ENCODE measurements around the gene ZNF282. TPM values are rescaled to one million over a fixed set of nuclear protein-coding genes. Genes with fewer than 3 reads are reported as not detected.
A peak's percentile ranks its signal among the peaks of the same experiment; 100 is the strongest.
"Not testable (repeated sequence)": the region's sequence is repeated elsewhere in the genome, so short reads cannot be mapped to it uniquely, and the experiment has no call there.

Gene ZNF282
- total RNA-seq, 2 donors from 2014 or later, result 11.5 to 13.3 TPM

GRCh38 chr7:149218469-149219420 is 23.4 kb downstream of the ZNF282 start:
- ATAC-seq, result no peak
- intact Hi-C loops (cut with DNase I), result no loop called here
- DNase-seq, result no peak

- intact Hi-C loops (cut with DNase I), result no loop called here
Observed at GRCh38 chr7:149220534-149220933, 25.2 kb downstream of the ZNF282 start.

GRCh38 chr7:149223176-149223575 is 27.8 kb downstream of the ZNF282 start:
- no peak for DNase-seq
- intact Hi-C loops (cut with DNase I), result no loop called here
- ATAC-seq, result no peak

More at GRCh38 chr7:149220534-149220933, 25.2 kb downstream of the ZNF282 start:
- ATAC-seq (peak in 1 of 2 donors; percentile 34), DNase-seq (no peak)

GRCh38 chr7:149223761-149224160 is 28.4 kb downstream of the ZNF282 start:
- ATAC-seq (no peak), DNase-seq (no peak)
- intact Hi-C loops (cut with DNase I), result no loop called here

GRCh38 chr7:149224352-149224751 is 29.0 kb downstream of the ZNF282 start:
- ATAC-seq (no peak), DNase-seq (no peak)
- intact Hi-C loops (cut with DNase I), result no loop called here

- intact Hi-C loops (cut with DNase I), result no loop called here
- DNase-seq (no peak), ATAC-seq (no peak)
Observed at GRCh38 chr7:149225106-149225505, 29.8 kb downstream of the ZNF282 start.

- intact Hi-C loops (cut with DNase I), result no loop called here
- ATAC-seq, result no peak
Observed at GRCh38 chr7:149225656-149226055, 30.3 kb downstream of the ZNF282 start.

GRCh38 chr7:149226366-149226765 is 31.0 kb downstream of the ZNF282 start:
- ATAC-seq; DNase-seq; intact Hi-C loops (cut with DNase I): not testable (repeated sequence)

More at GRCh38 chr7:149225656-149226055, 30.3 kb downstream of the ZNF282 start:
- no peak for DNase-seq

- DNase-seq, result no peak
- intact Hi-C loops (cut with DNase I), result no loop called here
- ATAC-seq, result no peak
Observed at GRCh38 chr7:149226840-149227494, 31.6 kb downstream of the ZNF282 start.

- intact Hi-C loops (cut with DNase I), result no loop called here
- ATAC-seq, result no peak
- DNase-seq, result no peak
Observed at GRCh38 chr7:149228831-149229471, 33.6 kb downstream of the ZNF282 start.

GRCh38 chr7:149229526-149229925 is 34.2 kb downstream of the ZNF282 start:
- intact Hi-C loops (cut with DNase I), result no loop called here
- ATAC-seq, result no peak
- no peak for DNase-seq

- no peak for ATAC-seq
Observed at GRCh38 chr7:149232362-149232761, 37.0 kb downstream of the ZNF282 start.

GRCh38 chr7:149233655-149234204 is 38.4 kb downstream of the ZNF282 start:
- ATAC-seq; DNase-seq; intact Hi-C loops (cut with DNase I): not testable (repeated sequence)

More at GRCh38 chr7:149232362-149232761, 37.0 kb downstream of the ZNF282 start:
- no peak for DNase-seq
- intact Hi-C loops (cut with DNase I), result no loop called here

GRCh38 chr7:149237502-149237901 is 42.2 kb downstream of the ZNF282 start:
- DNase-seq (no peak), ATAC-seq (no peak)
- intact Hi-C loops (cut with DNase I), result no loop called here

GRCh38 chr7:149238051-149238450 is 42.7 kb downstream of the ZNF282 start:
- DNase-seq (no peak), ATAC-seq (no peak)
- intact Hi-C loops (cut with DNase I), result no loop called here

- DNase-seq, result peak; percentile 91
- peak; percentile 100 for ATAC-seq
- intact Hi-C loops (cut with DNase I), result no loop called here
Observed at GRCh38 chr7:149239345-149240143, 44.2 kb downstream of the ZNF282 start, which contains the start of gene ZNF212. Gene ZNF212, plus strand, starts transcription at chr7:149239651. Its CDS starts 128 bp downstream, at chr7:149239779.

- intact Hi-C loops (cut with DNase I), result no loop called here
- ATAC-seq (no peak), DNase-seq (no peak)
Observed at GRCh38 chr7:149240637-149241036, 45.3 kb downstream of the ZNF282 start.

GRCh38 chr7:149241696-149242095 is 46.4 kb downstream of the ZNF282 start:
- ATAC-seq, result no peak
- intact Hi-C loops (cut with DNase I), result no loop called here

More at GRCh38 chr7:149241696-149242095, 46.4 kb downstream of the ZNF282 start:
- DNase-seq, result no peak
